Measurements from ENCODE around the gene ATG14.
"Not testable (repeated sequence)": the region's sequence is repeated elsewhere in the genome, so short reads cannot be mapped to it uniquely, and the experiment has no call there.

Gene ATG14, protein sequence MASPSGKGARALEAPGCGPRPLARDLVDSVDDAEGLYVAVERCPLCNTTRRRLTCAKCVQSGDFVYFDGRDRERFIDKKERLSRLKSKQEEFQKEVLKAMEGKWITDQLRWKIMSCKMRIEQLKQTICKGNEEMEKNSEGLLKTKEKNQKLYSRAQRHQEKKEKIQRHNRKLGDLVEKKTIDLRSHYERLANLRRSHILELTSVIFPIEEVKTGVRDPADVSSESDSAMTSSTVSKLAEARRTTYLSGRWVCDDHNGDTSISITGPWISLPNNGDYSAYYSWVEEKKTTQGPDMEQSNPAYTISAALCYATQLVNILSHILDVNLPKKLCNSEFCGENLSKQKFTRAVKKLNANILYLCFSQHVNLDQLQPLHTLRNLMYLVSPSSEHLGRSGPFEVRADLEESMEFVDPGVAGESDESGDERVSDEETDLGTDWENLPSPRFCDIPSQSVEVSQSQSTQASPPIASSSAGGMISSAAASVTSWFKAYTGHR

DNA sequence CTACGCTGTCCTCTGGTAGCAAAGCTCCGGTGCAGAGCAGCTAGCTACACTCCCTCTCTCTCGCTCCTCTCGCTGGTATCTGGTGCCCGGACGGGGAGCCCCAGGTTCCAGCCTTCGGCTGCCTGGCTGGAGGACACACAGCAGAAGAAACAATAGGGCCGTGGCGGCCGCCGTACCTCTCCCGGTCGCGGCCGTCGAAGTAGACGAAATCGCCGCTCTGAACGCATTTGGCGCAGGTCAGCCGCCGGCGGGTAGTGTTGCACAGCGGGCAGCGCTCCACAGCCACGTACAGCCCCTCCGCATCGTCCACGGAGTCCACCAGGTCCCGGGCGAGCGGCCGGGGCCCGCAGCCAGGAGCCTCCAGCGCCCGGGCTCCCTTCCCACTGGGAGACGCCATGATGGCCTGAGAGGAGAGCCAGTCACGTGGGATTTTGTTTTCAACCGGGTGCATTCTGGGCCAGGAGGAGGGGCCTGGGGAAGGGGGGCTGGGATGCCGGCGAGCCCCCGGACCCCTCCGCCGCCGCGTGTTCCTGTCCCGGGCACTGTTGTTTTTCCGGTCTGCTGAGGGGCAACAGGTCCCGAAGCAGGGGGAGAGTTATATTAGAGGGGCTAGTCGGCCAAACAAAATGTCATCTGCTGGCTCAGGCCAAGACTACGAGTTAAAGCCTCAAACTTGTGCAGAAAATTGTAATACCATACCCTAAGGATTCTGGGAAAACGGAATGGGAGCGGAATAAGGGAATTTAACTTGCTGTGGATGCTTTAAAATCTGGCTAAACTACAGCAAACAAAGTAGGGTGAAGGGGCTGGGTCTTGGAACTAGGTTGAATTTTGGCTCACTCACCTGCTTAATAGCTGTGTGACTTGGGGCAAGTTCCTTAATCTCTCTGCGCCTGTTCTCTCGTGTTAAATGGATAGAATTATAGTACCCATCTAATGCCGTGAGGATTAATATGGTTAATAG, at the start of gene ATG14:
ATG14 (minus strand) TSS at position 405 of the 964 bp plus-strand sequence; CDS start at position 397, 8 bp downstream.
- Mint-ChIP-seq H3K9me3 (no peaks in the 10 kb centered on the region), H3K4me1 (peaks cover 37% of the 10 kb centered on the region), H3K4me3 (peak within 1 kb of the TSS; percentile 96), H3K36me3 (ENCODE audit: low read depth) (no peaks in the 10 kb centered on the region), H3K27ac (peak within 1 kb of the TSS; percentile 98), H3K27me3 (ENCODE audit: low read depth, poor library complexity) (peaks cover 25% of the 10 kb centered on the region)
- TF ChIP-seq, protein P1, sequence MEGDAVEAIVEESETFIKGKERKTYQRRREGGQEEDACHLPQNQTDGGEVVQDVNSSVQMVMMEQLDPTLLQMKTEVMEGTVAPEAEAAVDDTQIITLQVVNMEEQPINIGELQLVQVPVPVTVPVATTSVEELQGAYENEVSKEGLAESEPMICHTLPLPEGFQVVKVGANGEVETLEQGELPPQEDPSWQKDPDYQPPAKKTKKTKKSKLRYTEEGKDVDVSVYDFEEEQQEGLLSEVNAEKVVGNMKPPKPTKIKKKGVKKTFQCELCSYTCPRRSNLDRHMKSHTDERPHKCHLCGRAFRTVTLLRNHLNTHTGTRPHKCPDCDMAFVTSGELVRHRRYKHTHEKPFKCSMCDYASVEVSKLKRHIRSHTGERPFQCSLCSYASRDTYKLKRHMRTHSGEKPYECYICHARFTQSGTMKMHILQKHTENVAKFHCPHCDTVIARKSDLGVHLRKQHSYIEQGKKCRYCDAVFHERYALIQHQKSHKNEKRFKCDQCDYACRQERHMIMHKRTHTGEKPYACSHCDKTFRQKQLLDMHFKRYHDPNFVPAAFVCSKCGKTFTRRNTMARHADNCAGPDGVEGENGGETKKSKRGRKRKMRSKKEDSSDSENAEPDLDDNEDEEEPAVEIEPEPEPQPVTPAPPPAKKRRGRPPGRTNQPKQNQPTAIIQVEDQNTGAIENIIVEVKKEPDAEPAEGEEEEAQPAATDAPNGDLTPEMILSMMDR (IDR thresholded peaks at IDR 0.05): no peak
- DNase-seq: peak; percentile 85

DNA sequence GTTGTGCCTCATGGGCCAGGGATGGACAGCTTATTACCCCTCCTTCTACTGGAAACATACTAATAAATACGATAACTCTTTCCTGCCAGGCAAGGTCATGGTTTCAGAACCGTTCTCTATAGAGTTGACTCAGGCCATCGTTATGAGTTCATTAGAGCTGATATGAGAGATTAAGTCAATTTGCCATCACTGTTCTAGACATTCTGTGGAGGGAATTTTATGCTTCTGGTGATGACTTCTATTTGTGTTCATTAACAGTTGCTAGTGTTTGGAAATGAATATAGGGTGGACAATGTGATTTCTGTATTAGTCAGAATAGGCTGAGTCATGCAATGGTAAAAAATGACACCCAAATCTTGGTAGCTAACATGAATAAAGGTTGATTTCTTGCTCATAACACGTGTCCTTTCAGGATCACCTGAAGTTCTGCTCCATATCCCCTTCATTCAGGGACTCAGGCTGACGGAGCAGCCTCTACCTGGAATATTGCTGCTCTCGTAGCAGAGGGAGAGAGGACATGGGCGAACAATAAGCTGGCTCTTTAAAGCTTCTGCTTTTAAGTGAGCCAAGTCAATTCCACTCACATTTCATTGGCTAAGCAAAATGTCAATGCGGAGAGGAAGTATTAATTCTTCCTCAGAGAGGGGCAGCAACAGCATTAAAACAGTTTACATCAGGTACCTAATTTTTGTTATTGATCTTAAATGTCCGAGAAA, 47.3 kb upstream of the ATG14 start:
- H3K36me3 Mint-ChIP-seq (ENCODE audit: low read depth): no peaks in the 10 kb centered on the region
- H3K4me3 Mint-ChIP-seq: no peak overlapping the region
- TF ChIP-seq, protein P1 (IDR thresholded peaks at IDR 0.05): no peak
- peaks cover 15% of the 10 kb centered on the region for H3K4me1 Mint-ChIP-seq
- no peak for DNase-seq
- H3K9me3 Mint-ChIP-seq: peaks cover 19% of the 10 kb centered on the region
- H3K27me3 Mint-ChIP-seq (ENCODE audit: low read depth, poor library complexity): peaks cover 3% of the 10 kb centered on the region
- H3K27ac Mint-ChIP-seq: no peak overlapping the region

DNA sequence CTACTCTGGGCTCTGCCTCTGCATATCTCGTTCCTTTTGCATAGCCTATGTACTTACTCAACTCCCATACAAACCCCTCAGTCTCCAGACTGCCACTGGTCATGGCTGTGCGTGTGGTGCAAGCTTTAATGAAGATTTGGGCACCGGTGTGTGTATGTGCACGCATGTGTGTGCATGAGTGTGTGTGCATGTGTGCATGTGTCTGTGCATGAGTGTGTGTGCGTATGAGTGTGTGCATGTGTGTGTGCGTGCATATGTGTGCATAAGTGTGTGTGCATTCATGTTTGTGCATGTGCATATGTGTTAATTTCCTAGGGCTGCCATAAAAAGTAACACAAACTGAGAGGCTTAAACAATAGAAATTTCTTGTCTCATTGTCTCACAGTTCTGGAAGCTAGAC, 45.9 kb upstream of the ATG14 start:
- Mint-ChIP-seq H3K4me3 (no peak overlapping the region), H3K27ac (no peak overlapping the region), H3K4me1 (peaks cover 18% of the 10 kb centered on the region), H3K9me3 (peaks cover 19% of the 10 kb centered on the region), H3K36me3 (ENCODE audit: low read depth) (no peaks in the 10 kb centered on the region), H3K27me3 (ENCODE audit: low read depth, poor library complexity) (peaks cover 3% of the 10 kb centered on the region)
- no peak for DNase-seq
- TF ChIP-seq, protein P1 (IDR thresholded peaks at IDR 0.05): no peak

DNA sequence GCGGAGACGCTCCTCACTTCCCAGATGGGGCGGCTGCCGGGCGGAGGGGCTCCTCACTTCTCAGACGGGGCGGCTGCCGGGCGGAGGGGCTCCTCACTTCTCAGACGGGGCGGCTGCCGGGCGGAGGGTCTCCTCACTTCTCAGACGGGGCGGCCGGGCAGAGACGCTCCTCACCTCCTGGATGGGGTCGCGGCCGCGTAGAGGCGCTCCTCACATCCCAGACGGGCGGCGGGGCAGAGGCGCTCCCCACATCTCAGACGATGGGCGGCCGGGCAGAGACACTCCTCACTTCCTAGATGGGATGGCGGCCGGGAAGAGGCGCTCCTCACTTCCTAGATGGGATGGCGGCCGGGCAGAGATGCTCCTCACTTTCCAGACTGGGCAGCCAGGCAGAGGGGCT, 44.8 kb upstream of the ATG14 start:
- H3K36me3 Mint-ChIP-seq (ENCODE audit: low read depth); H3K27me3 Mint-ChIP-seq (ENCODE audit: low read depth, poor library complexity); DNase-seq; H3K4me3 Mint-ChIP-seq; H3K27ac Mint-ChIP-seq: not testable (repeated sequence)
- Mint-ChIP-seq H3K4me1 (peaks cover 18% of the 10 kb centered on the region), H3K9me3 (peaks cover 19% of the 10 kb centered on the region)

DNA sequence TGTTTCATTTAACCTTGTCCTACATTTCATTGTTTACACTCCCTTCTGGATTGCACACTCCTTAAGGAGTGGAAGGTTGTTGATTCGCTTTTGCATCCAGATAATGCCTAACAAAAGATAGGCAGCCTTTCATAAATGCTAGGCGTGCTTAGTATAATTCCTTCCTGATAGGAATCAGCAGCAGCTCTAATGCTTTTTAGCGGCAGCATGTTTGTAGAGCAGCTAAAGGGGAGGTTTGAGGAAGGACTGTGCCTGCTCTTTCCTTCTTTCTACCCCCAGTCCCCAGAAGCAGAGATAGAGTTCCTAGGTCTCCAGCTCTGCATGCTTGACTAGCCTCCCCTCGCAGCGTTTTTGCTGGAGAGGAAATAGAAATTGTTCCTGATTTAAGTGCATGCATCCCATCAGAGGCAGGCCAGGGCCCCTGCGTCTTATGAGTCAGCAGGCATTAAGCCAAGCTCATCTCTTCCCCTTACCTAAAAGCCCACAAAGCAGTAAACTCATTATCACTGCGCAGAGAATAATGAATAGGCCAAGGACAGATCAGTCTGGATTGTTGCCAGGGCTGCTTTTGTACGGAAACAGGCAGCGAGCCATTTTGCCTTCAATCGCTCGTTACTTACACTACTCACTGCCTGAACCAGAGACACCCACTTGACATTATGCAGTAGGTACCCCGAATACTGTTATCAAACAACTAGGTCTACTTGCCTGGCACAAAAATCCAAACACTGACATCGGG, 42.8 kb upstream of the ATG14 start:
- peak overlapping the region; percentile 66 for H3K27ac Mint-ChIP-seq
- TF ChIP-seq, protein P1 (IDR thresholded peaks at IDR 0.05): no peak
- H3K36me3 Mint-ChIP-seq (ENCODE audit: low read depth): no peaks in the 10 kb centered on the region
- H3K27me3 Mint-ChIP-seq (ENCODE audit: low read depth, poor library complexity): no peaks in the 10 kb centered on the region
- peaks cover 18% of the 10 kb centered on the region for H3K4me1 Mint-ChIP-seq
- H3K4me3 Mint-ChIP-seq: no peak overlapping the region
- H3K9me3 Mint-ChIP-seq: peaks cover 19% of the 10 kb centered on the region
- DNase-seq: no peak

Measured in nephron progenitor cell (in vitro differentiated cells).